Caco-2 (cell line): Measurements from ENCODE around the gene BRD3OS. TPM values are rescaled to one million over a fixed set of nuclear protein-coding genes. Genes with fewer than 3 reads are reported as not detected.

Source experiments
- BruUV-seq: library from RNA; stranded (reverse); fragments of 400-500 nt; replicated peaks from 2 replicates; lab custom pipeline; 2021; lab: Mats Ljungman, UMichigan
- CTCF ChIA-PET: fragments of 300-600 bp; sonication (Branson Sonifier 250); formaldehyde crosslinking; loops from one replicate; lab custom pipeline; 2022; ENCODE audit warnings: antibody characterized with exemption; lab: Charles Lee
- POLR2A ChIA-PET: fragments of 300-600 bp; sonication (Branson Sonifier 250); formaldehyde crosslinking; loops from one replicate; lab custom pipeline; 2022; ENCODE audit warnings: antibody characterized with exemption; lab: Charles Lee
- DNase-seq, 2 experiments: peaks; one replicate each; pipeline versions ENCODE4 v3.0.0 to v3.0.0-alpha.2; 2020 to 2022
- H3K27me3 ChIP-seq: replicated peaks from 2 replicates; pipeline ENCODE4 v1.6.0; 2011; ENCODE audit warnings: low read length; ENCODE audit not compliant: control insufficient read depth, insufficient read depth
- H3K36me3 ChIP-seq: 2 replicates; pipeline ENCODE4 v1.5.1; 2011; ENCODE audit warnings: low read length; ENCODE audit not compliant: control insufficient read depth, insufficient read depth
- H3K4me1 ChIP-seq: fragments of 250-450 bp; sonication (Bioruptor Pico); 2 replicates; pipeline ENCODE4 v1.5.1; 2020; ENCODE audit warnings: mild to moderate bottlenecking
- H3K4me3 ChIP-seq: 2 replicates; pipeline ENCODE4 v1.5.1; 2011; ENCODE audit warnings: low read depth, mild to moderate bottlenecking, control low read depth, low read length
- H3K9me3 ChIP-seq: fragments of 250-450 bp; sonication (Bioruptor Pico); 2 replicates; pipeline ENCODE4 v1.5.1; 2020; ENCODE audit warnings: mild to moderate bottlenecking, moderate library complexity
- H3K27ac Mint-ChIP-seq: one replicate; pipeline ENCODE4 v1.8.0; 2022; ENCODE audit warnings: mixed read lengths; ENCODE audit not compliant: unreplicated experiment
- H3K27me3 Mint-ChIP-seq: one replicate; pipeline ENCODE4 v1.8.0; 2022; ENCODE audit warnings: mixed read lengths; ENCODE audit not compliant: insufficient read depth, unreplicated experiment
- H3K36me3 Mint-ChIP-seq: one replicate; pipeline ENCODE4 v1.8.0; 2022; ENCODE audit warnings: mild to moderate bottlenecking, mixed read lengths; ENCODE audit not compliant: insufficient read depth, unreplicated experiment
- H3K4me1 Mint-ChIP-seq: one replicate; pipeline ENCODE4 v1.8.0; 2022; ENCODE audit warnings: low read depth, mixed read lengths; ENCODE audit not compliant: unreplicated experiment
- H3K4me3 Mint-ChIP-seq: one replicate; pipeline ENCODE4 v1.8.0; 2022; ENCODE audit warnings: mild to moderate bottlenecking, moderate library complexity, mixed read lengths; ENCODE audit not compliant: unreplicated experiment
- H3K9me3 Mint-ChIP-seq: one replicate; pipeline ENCODE4 v1.8.0; 2022; ENCODE audit warnings: mixed read lengths; ENCODE audit not compliant: unreplicated experiment
- intact Hi-C: fragments of 100-400 bp; cut with micrococcal nuclease; formaldehyde crosslinking; loops from one replicate; pipeline ENCODE4 v1.10.0; 2022; ENCODE audit not compliant: unreplicated experiment
- total RNA-seq: library from RNA; stranded (reverse); gene quantifications from 2 replicates; pipeline ENCODE4 v1.2.3, GENCODE V29; 2022
- TF ChIP-seq, protein P1 (sequence below), 2 experiments: fragments of 200-600 bp in 1 of 2; IDR thresholded peaks; 1 replicate in 1 of 2; 2 replicates in 1 of 2; pipeline versions ENCODE4 v1.5.1 to v1.8.0; 2011 to 2022; ENCODE audit warnings: antibody characterized with exemption in 1 of 2, control low read depth in 1 of 2, inconsistent platforms in 1 of 2, low read depth in 1 of 2, low read length in 1 of 2, mild to moderate bottlenecking in 1 of 2, moderate library complexity in 1 of 2; ENCODE audit not compliant: insufficient read depth in 1 of 2, severe bottlenecking in 1 of 2, unreplicated experiment in 1 of 2

The BRD3OS gene
- total RNA-seq, 1 experiment from 2014 or later, result 9.4 TPM

DNA sequence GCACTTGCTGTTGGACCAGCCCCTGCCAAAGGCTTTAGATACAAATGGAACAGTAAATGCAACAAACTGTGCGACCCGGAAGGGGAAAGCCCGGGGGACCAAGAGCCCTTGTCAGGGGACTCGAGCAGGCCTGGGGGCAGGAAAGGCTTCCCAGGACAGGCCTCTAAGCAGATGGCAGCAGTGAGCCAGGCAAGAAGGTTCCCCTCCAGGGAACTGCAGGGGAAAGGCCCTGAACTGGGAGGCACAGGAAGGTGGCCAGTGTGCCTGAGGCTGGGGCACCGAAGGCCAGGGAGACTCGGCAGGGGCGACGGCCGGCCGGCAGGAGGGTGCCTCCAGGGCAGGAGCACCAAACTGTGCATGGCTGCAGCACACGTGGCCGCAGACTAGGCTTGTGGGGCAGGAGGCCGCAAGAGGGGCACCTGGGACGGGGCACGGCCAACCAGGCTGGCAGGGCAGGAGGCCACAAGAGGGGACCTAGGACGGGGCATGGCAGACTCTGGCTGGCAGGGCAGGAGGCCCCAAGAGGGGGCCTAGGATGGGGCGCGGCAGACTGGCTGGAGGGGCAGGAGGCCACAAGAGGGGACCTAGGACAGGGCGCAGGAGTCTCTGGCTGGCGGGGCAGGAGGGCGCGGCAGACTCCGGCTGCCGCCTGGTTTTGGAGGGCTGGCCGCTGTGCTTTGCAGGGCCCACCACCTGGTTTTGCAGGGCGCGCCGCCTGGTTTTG is 43.2 kb upstream of the BRD3OS start:
- CTCF ChIA-PET, result no interaction called here
- TF ChIP-seq, protein P1, sequence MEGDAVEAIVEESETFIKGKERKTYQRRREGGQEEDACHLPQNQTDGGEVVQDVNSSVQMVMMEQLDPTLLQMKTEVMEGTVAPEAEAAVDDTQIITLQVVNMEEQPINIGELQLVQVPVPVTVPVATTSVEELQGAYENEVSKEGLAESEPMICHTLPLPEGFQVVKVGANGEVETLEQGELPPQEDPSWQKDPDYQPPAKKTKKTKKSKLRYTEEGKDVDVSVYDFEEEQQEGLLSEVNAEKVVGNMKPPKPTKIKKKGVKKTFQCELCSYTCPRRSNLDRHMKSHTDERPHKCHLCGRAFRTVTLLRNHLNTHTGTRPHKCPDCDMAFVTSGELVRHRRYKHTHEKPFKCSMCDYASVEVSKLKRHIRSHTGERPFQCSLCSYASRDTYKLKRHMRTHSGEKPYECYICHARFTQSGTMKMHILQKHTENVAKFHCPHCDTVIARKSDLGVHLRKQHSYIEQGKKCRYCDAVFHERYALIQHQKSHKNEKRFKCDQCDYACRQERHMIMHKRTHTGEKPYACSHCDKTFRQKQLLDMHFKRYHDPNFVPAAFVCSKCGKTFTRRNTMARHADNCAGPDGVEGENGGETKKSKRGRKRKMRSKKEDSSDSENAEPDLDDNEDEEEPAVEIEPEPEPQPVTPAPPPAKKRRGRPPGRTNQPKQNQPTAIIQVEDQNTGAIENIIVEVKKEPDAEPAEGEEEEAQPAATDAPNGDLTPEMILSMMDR (IDR thresholded peaks at IDR 0.05; ENCODE audit: insufficient read depth in 1 of 2, low read depth in 1 of 2, low read length in 1 of 2, severe bottlenecking in 1 of 2, unreplicated experiment in 1 of 2), result no peak
- Histone ChIP-seq H3K27me3 (no peaks in the 10 kb centered on the region), H3K4me1 (peaks cover 16% of the 10 kb centered on the region; the same call in 1 of the 2 replicates), H3K36me3 (no peaks in the 10 kb centered on the region), H3K4me3 (no peak overlapping the region), H3K9me3 (no peaks in the 10 kb centered on the region)
- Mint-ChIP-seq H3K4me3 (no peak overlapping the region), H3K4me1 (peaks cover 25% of the 10 kb centered on the region), H3K27ac (no peak overlapping the region), H3K36me3 (peaks cover 28% of the 10 kb centered on the region), H3K27me3 (no peaks in the 10 kb centered on the region), H3K9me3 (no peaks in the 10 kb centered on the region)
- POLR2A ChIA-PET, result no interaction called here
- intact Hi-C loops, result no loop called here
- BruUV-seq, result no TSS peak
- no peak for DNase-seq

DNA sequence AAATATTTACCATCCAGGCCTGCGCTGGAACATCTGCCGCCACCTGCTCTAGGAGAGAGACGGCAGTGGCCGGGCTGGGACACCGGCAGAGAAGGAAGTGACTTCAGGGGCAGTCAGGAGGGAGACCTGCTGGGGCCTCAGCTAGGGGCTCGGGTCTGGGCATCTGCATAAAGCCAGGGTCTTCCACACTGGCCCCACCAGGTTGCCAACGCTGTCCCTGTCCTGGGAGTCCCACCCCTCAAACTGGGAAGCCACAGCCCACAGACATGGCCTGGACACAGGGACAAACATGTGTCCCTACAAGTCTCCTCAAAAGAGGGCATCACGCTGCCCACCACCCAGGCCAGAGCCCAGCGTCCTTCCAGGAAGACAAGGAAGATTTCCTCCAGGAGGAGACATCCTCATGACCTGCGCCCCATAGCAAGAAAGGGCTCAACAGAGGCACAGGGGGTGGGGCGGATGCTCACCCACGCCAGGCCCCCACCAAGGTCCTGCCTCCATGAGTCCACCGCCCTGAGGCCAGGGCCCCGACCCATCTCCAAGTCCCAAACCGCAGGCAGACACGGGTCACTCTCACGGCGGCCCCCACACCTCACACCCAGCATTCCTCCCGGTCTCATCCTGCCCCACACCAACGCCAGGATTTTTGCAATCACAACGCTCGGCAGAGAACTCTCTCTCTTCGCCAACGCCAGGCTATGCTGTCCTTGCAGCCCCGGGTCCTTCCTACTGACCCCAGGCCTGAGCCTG is 42.1 kb upstream of the BRD3OS start:
- Mint-ChIP-seq H3K27ac (peak overlapping the region; percentile 6), H3K27me3 (no peaks in the 10 kb centered on the region), H3K4me3 (no peak overlapping the region), H3K4me1 (peaks cover 27% of the 10 kb centered on the region), H3K9me3 (no peaks in the 10 kb centered on the region), H3K36me3 (peaks cover 28% of the 10 kb centered on the region)
- Histone ChIP-seq H3K27me3 (no peaks in the 10 kb centered on the region), H3K4me3 (no peak overlapping the region), H3K9me3 (no peaks in the 10 kb centered on the region), H3K4me1 (peaks cover 16% of the 10 kb centered on the region; the same call in 1 of the 2 replicates), H3K36me3 (no peaks in the 10 kb centered on the region)
- no peak for DNase-seq
- ChIA-PET CTCF (no interaction called here), POLR2A (no interaction called here)
- intact Hi-C loops, result no loop called here
- BruUV-seq, result no TSS peak
- TF ChIP-seq, protein P1 (IDR thresholded peaks at IDR 0.05; ENCODE audit: insufficient read depth in 1 of 2, low read depth in 1 of 2, low read length in 1 of 2, severe bottlenecking in 1 of 2, unreplicated experiment in 1 of 2), result no peak

DNA sequence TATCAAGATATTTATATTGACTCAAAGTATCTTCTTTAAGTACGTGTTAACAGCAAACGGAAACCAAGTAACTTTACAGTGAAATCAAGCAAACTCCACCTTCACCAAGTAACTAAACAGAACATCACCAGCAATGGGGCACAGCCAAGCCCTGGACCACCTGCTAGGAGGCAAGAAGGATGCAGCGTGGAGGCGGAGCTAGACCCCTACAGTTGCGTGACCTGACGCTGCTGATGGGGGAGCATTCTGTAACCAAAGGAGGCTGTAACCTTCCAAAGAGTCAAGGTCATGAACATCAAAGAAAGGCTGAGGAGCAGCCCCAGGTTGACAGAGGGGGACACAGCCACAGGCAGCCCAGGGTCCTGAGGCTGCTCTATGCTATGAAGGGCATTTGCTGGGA is 39.2 kb upstream of the BRD3OS start:
- intact Hi-C loops, result no loop called here
- TF ChIP-seq, protein P1 (IDR thresholded peaks at IDR 0.05; ENCODE audit: insufficient read depth in 1 of 2, low read depth in 1 of 2, low read length in 1 of 2, severe bottlenecking in 1 of 2, unreplicated experiment in 1 of 2), result no peak
- Mint-ChIP-seq H3K27ac (no peak overlapping the region), H3K9me3 (no peaks in the 10 kb centered on the region), H3K4me3 (no peak overlapping the region), H3K36me3 (peaks cover 20% of the 10 kb centered on the region), H3K27me3 (no peaks in the 10 kb centered on the region), H3K4me1 (peaks cover 12% of the 10 kb centered on the region)
- H3K27me3 ChIP-seq, result no peaks in the 10 kb centered on the region
- POLR2A ChIA-PET, result no interaction called here
- CTCF ChIA-PET, result no interaction called here
- H3K4me1 ChIP-seq, result peaks cover 10% of the 10 kb centered on the region
- H3K4me3 ChIP-seq, result no peak overlapping the region
- DNase-seq, result no peak
- H3K9me3 ChIP-seq, result no peaks in the 10 kb centered on the region
- no peaks in the 10 kb centered on the region for H3K36me3 ChIP-seq
- no TSS peak for BruUV-seq
